ENCODE measurements around the gene IQCH. TPM values are rescaled to one million over a fixed set of nuclear protein-coding genes. Genes with fewer than 3 reads are reported as not detected.

The IQCH gene
- total RNA-seq, 2 experiments from 2014 or later: 1.2 to 1.7 TPM

- Mint-ChIP-seq H3K27ac (no peak overlapping the region), H3K36me3 (ENCODE audit: low read depth) (peaks cover 19% of the 10 kb centered on the region), H3K4me3 (no peak overlapping the region), H3K9me3 (no peaks in the 10 kb centered on the region), H3K27me3 (no peaks in the 10 kb centered on the region), H3K4me1 (ENCODE audit: low read depth) (peaks cover 6% of the 10 kb centered on the region)
- ATAC-seq (no peak), DNase-seq (no peak)
- intact Hi-C loops (cut with micrococcal nuclease): no loop called here
- ChIA-PET CTCF (no interaction called here), POLR2A (no interaction called here)
- TF ChIP-seq, protein P1, sequence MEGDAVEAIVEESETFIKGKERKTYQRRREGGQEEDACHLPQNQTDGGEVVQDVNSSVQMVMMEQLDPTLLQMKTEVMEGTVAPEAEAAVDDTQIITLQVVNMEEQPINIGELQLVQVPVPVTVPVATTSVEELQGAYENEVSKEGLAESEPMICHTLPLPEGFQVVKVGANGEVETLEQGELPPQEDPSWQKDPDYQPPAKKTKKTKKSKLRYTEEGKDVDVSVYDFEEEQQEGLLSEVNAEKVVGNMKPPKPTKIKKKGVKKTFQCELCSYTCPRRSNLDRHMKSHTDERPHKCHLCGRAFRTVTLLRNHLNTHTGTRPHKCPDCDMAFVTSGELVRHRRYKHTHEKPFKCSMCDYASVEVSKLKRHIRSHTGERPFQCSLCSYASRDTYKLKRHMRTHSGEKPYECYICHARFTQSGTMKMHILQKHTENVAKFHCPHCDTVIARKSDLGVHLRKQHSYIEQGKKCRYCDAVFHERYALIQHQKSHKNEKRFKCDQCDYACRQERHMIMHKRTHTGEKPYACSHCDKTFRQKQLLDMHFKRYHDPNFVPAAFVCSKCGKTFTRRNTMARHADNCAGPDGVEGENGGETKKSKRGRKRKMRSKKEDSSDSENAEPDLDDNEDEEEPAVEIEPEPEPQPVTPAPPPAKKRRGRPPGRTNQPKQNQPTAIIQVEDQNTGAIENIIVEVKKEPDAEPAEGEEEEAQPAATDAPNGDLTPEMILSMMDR (IDR thresholded peaks at IDR 0.05): no peak
Measured at GRCh38 chr15:67509918-67510317, 255.3 kb downstream of the IQCH start.

- no peak overlapping the region for H3K4me3 Mint-ChIP-seq
- H3K9me3 Mint-ChIP-seq: no peaks in the 10 kb centered on the region
- POLR2A ChIA-PET: no interaction called here
- H3K27ac Mint-ChIP-seq: no peak overlapping the region
- peaks cover 21% of the 10 kb centered on the region for H3K36me3 Mint-ChIP-seq (ENCODE audit: low read depth)
- DNase-seq (no peak), ATAC-seq (no peak)
- intact Hi-C loops (cut with micrococcal nuclease): no loop called here
- no peaks in the 10 kb centered on the region for H3K27me3 Mint-ChIP-seq
- CTCF ChIA-PET: interaction anchor here (1.0 kb wide), 1 partner anchor 325 kb away, joined by 3 read pairs; no protein-coding TSS in a partner anchor
- peaks cover 6% of the 10 kb centered on the region for H3K4me1 Mint-ChIP-seq (ENCODE audit: low read depth)
- TF ChIP-seq, protein P1 (IDR thresholded peaks at IDR 0.05): no peak
Measured at GRCh38 chr15:67510597-67511190, 256.1 kb downstream of the IQCH start.

GRCh38 chr15:67511606-67512005 is 257.0 kb downstream of the IQCH start:
- H3K4me3 Mint-ChIP-seq: no peak overlapping the region
- ATAC-seq (peak; percentile 45), DNase-seq (peak; percentile 55)
- intact Hi-C loops (cut with micrococcal nuclease): no loop called here
- H3K27ac Mint-ChIP-seq: no peak overlapping the region
- H3K4me1 Mint-ChIP-seq (ENCODE audit: low read depth): peaks cover 4% of the 10 kb centered on the region
- CTCF ChIA-PET: interaction anchor here (1.0 to 1.1 kb wide), 2 partner anchors 11 to 54 kb away, joined by 3 to 4 read pairs; no protein-coding TSS in a partner anchor
- TF ChIP-seq, protein P1 (IDR thresholded peaks at IDR 0.05): no peak
- peaks cover 21% of the 10 kb centered on the region for H3K36me3 Mint-ChIP-seq (ENCODE audit: low read depth)
- H3K9me3 Mint-ChIP-seq: no peaks in the 10 kb centered on the region
- H3K27me3 Mint-ChIP-seq: no peaks in the 10 kb centered on the region
- POLR2A ChIA-PET: interaction anchor here (1.1 kb wide), 1 partner anchor 12 kb away, joined by 4 read pairs; no protein-coding TSS in a partner anchor

DNA sequence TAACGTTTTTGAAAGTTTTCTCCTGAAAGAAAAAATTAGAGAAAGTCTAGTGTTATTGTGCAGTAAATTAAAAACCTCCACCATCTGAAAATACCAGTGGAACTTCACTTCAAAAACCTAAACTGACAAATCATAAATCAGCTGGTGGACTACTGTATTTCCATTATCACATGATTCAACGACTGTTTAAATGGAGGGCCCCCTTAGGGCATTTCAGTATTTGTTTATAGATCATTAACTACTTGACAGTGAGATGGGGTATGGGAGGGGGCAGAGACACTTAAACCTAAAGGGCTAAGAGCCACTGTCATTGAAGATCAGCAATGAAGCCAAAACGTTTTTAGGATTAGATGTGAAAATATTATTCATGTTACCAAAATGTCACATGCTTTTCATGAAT is 257.6 kb downstream of the IQCH start:
- H3K27ac Mint-ChIP-seq: no peak overlapping the region
- ChIA-PET CTCF (interaction anchor here (1.0 to 1.1 kb wide), 2 partner anchors 11 to 55 kb away, joined by 3 to 4 read pairs; no protein-coding TSS in a partner anchor), POLR2A (interaction anchor here (1.1 kb wide), 1 partner anchor 11 kb away, joined by 4 read pairs; no protein-coding TSS in a partner anchor)
- peaks cover 4% of the 10 kb centered on the region for H3K4me1 Mint-ChIP-seq (ENCODE audit: low read depth)
- TF ChIP-seq, protein P1 (IDR thresholded peaks at IDR 0.05): no peak
- ATAC-seq: no peak
- H3K4me3 Mint-ChIP-seq: no peak overlapping the region
- intact Hi-C loops (cut with micrococcal nuclease): no loop called here
- H3K36me3 Mint-ChIP-seq (ENCODE audit: low read depth): peaks cover 21% of the 10 kb centered on the region
- H3K27me3 Mint-ChIP-seq: no peaks in the 10 kb centered on the region
- no peak for DNase-seq
- H3K9me3 Mint-ChIP-seq: no peaks in the 10 kb centered on the region

GRCh38 chr15:67512933-67513714 is 258.5 kb downstream of the IQCH start:
- Mint-ChIP-seq H3K9me3 (no peaks in the 10 kb centered on the region), H3K4me3 (no peak overlapping the region), H3K4me1 (ENCODE audit: low read depth) (peaks cover 4% of the 10 kb centered on the region), H3K27me3 (no peaks in the 10 kb centered on the region), H3K36me3 (ENCODE audit: low read depth) (peaks cover 24% of the 10 kb centered on the region), H3K27ac (no peak overlapping the region)
- ChIA-PET CTCF (no interaction called here), POLR2A (no interaction called here)
- intact Hi-C loops (cut with micrococcal nuclease): no loop called here
- DNase-seq: no peak
- no peak for ATAC-seq
- TF ChIP-seq, protein P1 (IDR thresholded peaks at IDR 0.05): no peak
